HT-29 (cell line): ENCODE data around the gene MPRIP. TPM values are rescaled to one million over a fixed set of nuclear protein-coding genes. Genes with fewer than 3 reads are reported as not detected.

Experiments used
- DNase-seq: peaks from one replicate; pipeline ENCODE4 v3.0.0-alpha.2; 2015; ENCODE audit warnings: low spot score
- small RNA-seq: library from RNA; depleted of rRNA; stranded (forward); fragments of <200 nt; gene quantifications from one replicate; pipeline ENCODE3, GENCODE V24; 2014
- total RNA-seq: library from RNA; depleted of rRNA; stranded (reverse); fragments of >200 nt; shearing (Covaris generic); gene quantifications from 2 replicates; pipeline ENCODE4 v1.2.3, GENCODE V29; 2014; rRNA removed

Gene MPRIP
- total RNA-seq, 1 experiment from 2014 or later = 162 TPM

DNA sequence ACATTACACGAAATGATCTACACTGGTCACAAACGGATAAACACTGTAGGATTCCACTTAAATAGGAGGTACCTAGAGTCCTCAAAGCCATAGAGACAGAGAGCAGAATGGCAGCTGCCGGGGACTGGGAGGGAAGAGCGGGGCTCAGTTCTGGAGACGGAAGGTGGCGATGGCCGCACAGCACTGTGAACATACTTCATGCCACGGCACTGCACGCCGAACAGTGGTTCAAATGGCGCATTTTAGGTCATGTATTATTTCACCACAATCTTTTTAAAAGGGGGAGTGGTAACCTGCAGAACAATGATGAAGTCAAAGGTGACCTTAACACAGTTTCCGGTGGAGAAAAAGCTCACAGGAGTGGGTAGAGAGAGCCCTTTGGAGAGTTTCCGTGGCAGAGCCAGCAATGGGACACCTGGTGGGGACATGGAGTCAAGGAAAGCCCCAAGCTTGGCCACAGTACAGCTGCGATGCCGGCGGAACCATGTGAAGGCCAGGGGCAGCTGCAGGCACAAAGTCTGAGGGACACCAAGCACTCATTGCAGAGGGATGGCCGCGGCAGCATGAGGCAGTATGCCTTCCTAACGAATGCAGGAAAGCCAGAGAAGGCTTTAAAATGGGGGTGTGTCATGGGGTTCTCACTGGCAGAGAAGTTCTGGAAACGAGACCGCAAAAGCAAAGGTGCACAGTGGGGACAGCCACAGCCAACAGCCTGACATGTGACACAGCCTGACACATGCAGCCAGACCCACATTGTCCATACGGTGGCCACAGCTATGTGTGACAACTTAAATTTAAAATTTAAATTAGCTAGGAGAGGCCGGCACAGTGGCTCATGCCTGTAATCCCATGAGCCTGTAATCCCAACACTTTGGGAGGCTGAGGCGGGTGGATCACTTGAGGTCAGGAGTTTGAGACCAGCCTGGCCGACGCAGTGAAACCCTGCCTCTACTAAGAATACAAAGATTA, 187.4 kb downstream of the MPRIP start:
- DNase-seq = no peak

DNA sequence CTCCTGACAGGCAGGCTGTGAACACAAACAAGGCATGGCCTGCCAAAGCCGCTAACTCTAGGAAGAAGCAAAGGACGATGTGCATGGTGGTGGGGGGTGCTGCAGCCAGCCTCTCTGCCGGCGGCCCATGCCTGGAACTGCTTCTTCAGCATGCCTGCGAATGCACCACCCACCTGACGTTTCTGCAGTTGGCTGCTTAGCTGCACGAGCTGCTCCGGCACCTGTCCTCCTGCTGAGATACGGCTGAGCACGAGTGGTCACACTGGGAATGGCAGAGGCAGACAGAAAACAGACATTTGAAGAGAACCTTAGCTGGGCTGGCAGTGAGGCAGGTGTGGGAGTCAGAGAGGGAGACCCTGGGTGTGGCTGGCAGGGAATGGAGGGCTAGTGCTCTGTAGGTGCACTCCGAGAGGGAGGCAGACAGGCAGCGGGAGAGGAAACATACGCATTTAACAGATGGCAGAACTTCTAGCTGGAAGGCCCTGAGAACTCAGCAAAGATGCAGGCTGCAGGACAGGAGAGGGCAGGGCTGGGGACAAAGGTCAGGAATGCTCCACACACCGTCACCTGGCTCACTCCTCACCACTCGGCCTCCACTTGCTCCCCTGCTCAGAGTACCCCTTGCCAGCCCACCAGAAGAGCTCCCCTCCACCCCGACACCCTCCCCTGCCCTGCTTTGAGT, 189.5 kb downstream of the MPRIP start:
- no peak for DNase-seq

DNA sequence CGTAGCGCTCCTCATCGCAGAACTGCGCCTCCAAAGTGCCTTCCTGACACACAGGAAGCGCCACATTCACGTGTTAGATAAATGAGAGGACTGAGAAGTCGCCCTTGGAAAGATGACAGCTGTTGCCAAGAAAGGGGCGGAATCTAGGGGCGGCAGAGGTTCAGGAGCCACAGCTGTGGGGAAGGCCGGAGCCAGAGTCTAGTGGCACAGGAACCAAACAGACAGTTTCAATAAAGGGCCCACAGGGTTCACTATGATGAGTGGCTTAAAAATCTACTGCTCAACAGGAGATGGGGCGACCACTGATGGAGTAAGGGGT, 190.0 kb downstream of the MPRIP start:
- no peak for DNase-seq

- DNase-seq = no peak
Observed at GRCh38 chr17:17235212-17236174, 193.2 kb downstream of the MPRIP start.

GRCh38 chr17:17236295-17237025, 194.2 kb downstream of the MPRIP start:
- DNase-seq = peak; percentile 20

DNA sequence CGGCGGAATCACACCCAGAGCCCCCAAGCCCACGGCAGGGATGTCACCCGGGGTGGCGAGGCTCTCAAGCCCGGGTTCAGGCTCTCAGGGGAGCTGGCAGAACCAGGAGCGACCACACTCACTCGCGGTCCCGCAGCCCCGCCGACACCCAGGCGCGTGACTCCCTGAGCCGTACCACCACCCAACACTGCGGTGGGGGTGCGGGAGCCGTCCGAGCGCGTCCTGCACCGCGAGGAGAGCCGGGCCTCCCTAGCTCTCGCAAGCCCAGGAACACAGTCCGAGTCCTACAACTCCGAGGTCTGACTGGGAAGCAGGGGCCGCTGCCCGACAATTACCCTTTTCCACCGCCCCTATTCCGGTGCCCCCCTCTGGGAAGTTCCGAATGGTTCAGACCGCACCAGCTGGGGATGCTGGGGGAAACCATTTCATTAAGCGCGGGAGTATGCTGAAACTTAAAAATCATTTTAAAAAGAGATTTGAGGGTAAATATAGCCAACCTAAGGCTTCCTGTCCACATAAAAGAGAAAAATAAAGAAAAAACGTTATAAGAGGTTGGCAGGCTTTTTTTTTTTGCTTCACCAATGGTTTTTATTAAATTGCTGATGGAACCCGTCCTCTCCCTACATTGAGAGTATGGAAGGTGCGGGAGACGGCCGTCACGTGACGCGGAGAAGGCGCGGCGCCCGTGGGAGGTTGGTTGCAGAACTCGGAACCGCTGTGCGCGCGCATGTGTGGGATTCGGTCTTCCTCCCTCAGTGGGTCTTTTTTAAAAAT, 195.0 kb downstream of the MPRIP start, which contains the start of gene FLCN:
Gene FLCN (minus strand): TSS at position 143 of the 774 bp plus-strand sequence. CDS start 9,031 bp downstream, outside the sequence.
- peak; percentile 80 for DNase-seq

- no peak for DNase-seq
Observed at GRCh38 chr17:17239832-17240231, 197.6 kb downstream of the MPRIP start.

DNA sequence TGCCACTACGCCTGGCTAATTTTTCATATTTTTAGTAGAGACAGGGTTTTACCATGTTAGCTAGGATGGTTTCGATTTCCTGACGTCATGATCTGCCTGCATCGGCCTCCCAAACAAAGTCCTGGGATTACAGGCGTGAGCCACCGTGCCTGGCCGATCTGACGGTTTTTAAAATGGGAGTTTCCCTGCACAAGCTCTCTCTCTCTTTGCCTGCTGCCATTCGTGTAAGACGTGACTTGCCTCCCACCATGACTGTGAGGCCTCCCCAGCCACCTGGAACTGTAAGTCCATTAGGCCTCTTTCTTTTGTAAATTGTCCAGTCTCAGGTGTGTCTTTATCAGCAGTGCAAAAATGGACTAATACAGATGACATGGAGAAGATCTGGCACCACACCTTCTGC, 199.4 kb downstream of the MPRIP start:
- DNase-seq = no peak

GRCh38 chr17:17242246-17242645, 200.0 kb downstream of the MPRIP start:
- DNase-seq = no peak

Small RNA genes within 50 kb of the gene (small RNA-seq; reads per million reads assigned to genes)
- gene RNU6-767P = not detected

Other genes starting within 250 kb of the MPRIP start
- gene TNFRSF13B, start 70.3 kb upstream of the MPRIP start, total RNA-seq = not detected in 2 replicates
- gene PLD6, start 163.9 kb downstream of the MPRIP start, total RNA-seq = 3.5 and 3.9 TPM in 2 replicates
- 14.8 and 21.8 TPM in 2 replicates for gene FLCN, start 194.7 kb downstream of the MPRIP start, total RNA-seq
- 35.4 and 44.9 TPM in 2 replicates for gene COPS3, start 238.8 kb downstream of the MPRIP start, total RNA-seq